ENCODE results near the gene RAP1GDS1. TPM values are rescaled to one million over a fixed set of nuclear protein-coding genes. Genes with fewer than 3 reads are reported as not detected.

RAP1GDS1 gene
- polyA plus RNA-seq, 3 donors: 23.6 to 37.9 (median 37.8) TPM

DNA sequence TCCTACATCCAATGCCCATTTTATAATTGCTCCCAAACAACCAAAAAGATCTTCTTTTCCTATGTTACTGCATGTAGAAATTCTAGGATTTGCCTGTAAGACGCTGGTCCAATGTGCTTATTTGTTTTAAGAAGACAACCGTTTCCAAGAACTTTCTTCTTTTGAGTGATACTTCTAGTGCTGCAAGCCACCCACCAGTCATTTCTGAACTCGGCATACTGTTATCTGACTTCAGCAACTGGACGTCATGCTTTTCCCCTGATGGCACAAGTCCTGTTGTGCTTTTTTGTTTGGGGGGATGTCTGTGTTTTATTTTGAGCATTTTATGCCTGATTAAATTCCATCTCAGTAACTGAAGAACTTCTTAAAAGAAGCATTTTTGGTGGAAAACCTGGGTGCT lies 16.0 kb upstream of the RAP1GDS1 start:
- peaks cover 0 to 7% (median 3%) of the 10 kb centered on the region in 7 donors for H3K9me3 Mint-ChIP-seq

DNA sequence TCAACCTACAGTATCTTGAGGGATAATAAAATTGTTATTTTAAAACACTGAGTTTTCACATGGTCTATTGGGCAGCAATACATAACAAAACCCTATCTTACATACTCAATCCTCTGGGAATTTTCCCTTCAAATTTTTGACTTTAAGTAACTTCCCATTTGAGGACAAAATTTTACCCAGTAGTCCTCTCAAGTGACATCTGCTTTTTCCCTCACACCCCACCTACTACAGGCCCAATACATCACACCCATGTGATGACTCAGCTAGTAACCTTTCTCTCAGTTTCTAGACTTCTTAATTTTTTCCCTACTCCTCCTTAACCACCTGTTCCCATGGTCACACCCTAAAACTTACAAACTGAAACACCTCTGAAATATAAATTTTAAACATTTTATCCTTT lies 12.2 kb upstream of the RAP1GDS1 start:
- no peak overlapping the region for H3K4me3 ChIP-seq (replicated peaks in 1 of 3; ENCODE audit: low read depth in 2 of 3, low read length in 3 of 3)
- no peaks in the 10 kb centered on the region for H3K4me1 ChIP-seq (ENCODE audit: control insufficient read depth in 1 of 2, insufficient read depth in 2 of 2, low read length in 2 of 2)
- no peak overlapping the region for H2AFZ ChIP-seq (ENCODE audit: insufficient read depth, low read depth, low read length, poor library complexity, severe bottlenecking)
- peaks cover 0 to 4% (median 0%) of the 10 kb centered on the region in 3 donors for H3K27me3 Mint-ChIP-seq (ENCODE audit: low read depth in 3 of 3)
- DNase-seq: no peak
- H3K4me3 Mint-ChIP-seq: no peak overlapping the region
- H3K79me2 ChIP-seq (ENCODE audit: insufficient read depth, low read length): no peaks in the 10 kb centered on the region
- no peaks in the 10 kb centered on the region for H4K20me1 ChIP-seq (ENCODE audit: insufficient read depth, low read length)
- no peaks in the 10 kb centered on the region for H3K36me3 Mint-ChIP-seq
- H3K9ac ChIP-seq (ENCODE audit: insufficient read depth, low read length, poor library complexity, severe bottlenecking): no peak overlapping the region
- H3K9me3 Mint-ChIP-seq: peaks cover 0 to 3% (median 1%) of the 10 kb centered on the region in 7 donors
- intact Hi-C loops (cut with micrococcal nuclease): no loop called here
- TF ChIP-seq, protein P1, sequence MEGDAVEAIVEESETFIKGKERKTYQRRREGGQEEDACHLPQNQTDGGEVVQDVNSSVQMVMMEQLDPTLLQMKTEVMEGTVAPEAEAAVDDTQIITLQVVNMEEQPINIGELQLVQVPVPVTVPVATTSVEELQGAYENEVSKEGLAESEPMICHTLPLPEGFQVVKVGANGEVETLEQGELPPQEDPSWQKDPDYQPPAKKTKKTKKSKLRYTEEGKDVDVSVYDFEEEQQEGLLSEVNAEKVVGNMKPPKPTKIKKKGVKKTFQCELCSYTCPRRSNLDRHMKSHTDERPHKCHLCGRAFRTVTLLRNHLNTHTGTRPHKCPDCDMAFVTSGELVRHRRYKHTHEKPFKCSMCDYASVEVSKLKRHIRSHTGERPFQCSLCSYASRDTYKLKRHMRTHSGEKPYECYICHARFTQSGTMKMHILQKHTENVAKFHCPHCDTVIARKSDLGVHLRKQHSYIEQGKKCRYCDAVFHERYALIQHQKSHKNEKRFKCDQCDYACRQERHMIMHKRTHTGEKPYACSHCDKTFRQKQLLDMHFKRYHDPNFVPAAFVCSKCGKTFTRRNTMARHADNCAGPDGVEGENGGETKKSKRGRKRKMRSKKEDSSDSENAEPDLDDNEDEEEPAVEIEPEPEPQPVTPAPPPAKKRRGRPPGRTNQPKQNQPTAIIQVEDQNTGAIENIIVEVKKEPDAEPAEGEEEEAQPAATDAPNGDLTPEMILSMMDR (IDR thresholded peaks at IDR 0.05): no peak
- H3K4me1 Mint-ChIP-seq: no peaks in the 10 kb centered on the region
- no peaks in the 10 kb centered on the region for H3K27me3 ChIP-seq (ENCODE audit: control insufficient read depth in 2 of 2, insufficient read depth in 2 of 2, low read length in 2 of 2)
- H3K27ac ChIP-seq (ENCODE audit: low read depth in 1 of 2, low read length in 2 of 2): no peak overlapping the region
- H3K36me3 ChIP-seq (replicated peaks in 1 of 2; ENCODE audit: control insufficient read depth in 1 of 2, insufficient read depth in 2 of 2, low read length in 2 of 2): no peaks in the 10 kb centered on the region
- no peak overlapping the region for H3K27ac Mint-ChIP-seq
- no peak overlapping the region for H3K4me2 ChIP-seq (replicated peaks; ENCODE audit: extremely low read depth, low read length, poor library complexity, severe bottlenecking)
- no peaks in the 10 kb centered on the region for H3K9me3 ChIP-seq (replicated peaks in 1 of 2; ENCODE audit: control insufficient read depth in 1 of 2, insufficient read depth in 1 of 2, low read length in 2 of 2)

More for the DNA sequence above, 16.0 kb upstream of the RAP1GDS1 start:
- H3K4me3 Mint-ChIP-seq: no peak overlapping the region
- TF ChIP-seq, protein P1 (IDR thresholded peaks at IDR 0.05): no peak
- Histone ChIP-seq H3K9ac (ENCODE audit: insufficient read depth, low read length, poor library complexity, severe bottlenecking) (no peak overlapping the region), H3K27ac (ENCODE audit: low read depth in 1 of 2, low read length in 2 of 2) (no peak overlapping the region), H3K4me2 (replicated peaks; ENCODE audit: extremely low read depth, low read length, poor library complexity, severe bottlenecking) (no peak overlapping the region), H3K9me3 (replicated peaks in 1 of 2; ENCODE audit: control insufficient read depth in 1 of 2, insufficient read depth in 1 of 2, low read length in 2 of 2) (no peaks in the 10 kb centered on the region), H3K36me3 (replicated peaks in 1 of 2; ENCODE audit: control insufficient read depth in 1 of 2, insufficient read depth in 2 of 2, low read length in 2 of 2) (no peaks in the 10 kb centered on the region), H2AFZ (ENCODE audit: insufficient read depth, low read depth, low read length, poor library complexity, severe bottlenecking) (no peak overlapping the region), H3K4me1 (ENCODE audit: control insufficient read depth in 1 of 2, insufficient read depth in 2 of 2, low read length in 2 of 2) (no peaks in the 10 kb centered on the region), H3K4me3 (replicated peaks in 1 of 3; ENCODE audit: low read depth in 2 of 3, low read length in 3 of 3) (no peak overlapping the region), H4K20me1 (ENCODE audit: insufficient read depth, low read length) (no peaks in the 10 kb centered on the region), H3K79me2 (ENCODE audit: insufficient read depth, low read length) (no peaks in the 10 kb centered on the region), H3K27me3 (ENCODE audit: control insufficient read depth in 2 of 2, insufficient read depth in 2 of 2, low read length in 2 of 2) (no peaks in the 10 kb centered on the region)
- H3K27ac Mint-ChIP-seq: no peak overlapping the region
- no peaks in the 10 kb centered on the region for H3K36me3 Mint-ChIP-seq
- no peaks in the 10 kb centered on the region for H3K4me1 Mint-ChIP-seq
- intact Hi-C loops (cut with micrococcal nuclease): no loop called here
- no peak for DNase-seq
- WGBS (ENCODE audit: insufficient coverage): 100% methylated on average over 2 of the region's 4 CpGs
- H3K27me3 Mint-ChIP-seq (ENCODE audit: low read depth in 3 of 3): peaks cover 0 to 3% (median 0%) of the 10 kb centered on the region in 3 donors

Measured in CD14-positive monocyte (primary cell).